Upper lobe of left lung (tissue), 4 donors: ENCODE results near the gene SLC38A2.

Experiments
- CTCF ChIP-seq, 6 experiments: fragments of 450-650 bp in 4 of 6; fragments of 200-600 bp in 2 of 6; sonication (generic) in 2 of 6; IDR thresholded peaks; one replicate each; pipeline ENCODE4 v1.5.1; 2016 to 2019; ENCODE audit warnings: antibody characterized with exemption in 6 of 6
- POLR2AphosphoS5 ChIP-seq, 2 donors: sonication (generic); formaldehyde crosslinking; IDR thresholded peaks; one replicate each; pipeline ENCODE4 v1.5.1; 2017; ENCODE audit warnings: antibody characterized with exemption in 2 of 2

GRCh38 chr12:46409342-46409741 is 36.8 kb upstream of the SLC38A2 start:
- TF ChIP-seq CTCF (IDR thresholded peaks at IDR 0.05) (no peak), POLR2AphosphoS5 (IDR thresholded peaks at IDR 0.05) (no peak)
